Testis (tissue), 3 donors: ENCODE results near the gene FAHD2A. TPM values are rescaled to one million over a fixed set of nuclear protein-coding genes. Genes with fewer than 3 reads are reported as not detected.
"Not testable (repeated sequence)": the region's sequence is repeated elsewhere in the genome, so short reads cannot be mapped to it uniquely, and the experiment has no call there.

Experiments
- DNase-seq: peaks from one replicate; pipeline ENCODE4 v3.0.0-alpha.2; 2019
- H3K27ac ChIP-seq, 2 donors: fragments of 200-600 bp; sonication (generic); one replicate each; pipeline ENCODE4 v1.5.1; 2019
- H3K27me3 ChIP-seq: fragments of 200-600 bp; sonication (generic); one replicate; pipeline ENCODE4 v1.5.1; 2019
- H3K36me3 ChIP-seq: fragments of 200-600 bp; sonication (generic); one replicate; pipeline ENCODE4 v1.5.1; 2017; ENCODE audit warnings: low read depth; ENCODE audit errors: missing control alignments
- H3K4me1 ChIP-seq: fragments of 200-600 bp; sonication (generic); one replicate; pipeline ENCODE4 v1.5.1; 2019
- H3K4me3 ChIP-seq, 2 donors: fragments of 200-600 bp; sonication (generic); one replicate each; pipeline ENCODE4 v1.5.1; 2017 to 2019
- H3K9me3 ChIP-seq: fragments of 200-600 bp; sonication (generic); one replicate; pipeline ENCODE4 v1.5.1; 2017
- WGBS, 2 donors: methylation state at CpG; one replicate each; pipeline ENCODE4 v1.1.5; 2018; 5-methylcytosine and 5-hydroxymethylcytosine counted together
- intact Hi-C: fragments of 100-400 bp; cut with DNase I; formaldehyde crosslinking; loops from one replicate; pipeline ENCODE4 v1.15.1; 2023; ENCODE audit warnings: low total_unique reads
- polyA plus RNA-seq: library from polyadenylated mRNA; stranded (reverse); fragments of 350-450 nt; fragmentation: Illumina TruSeq; extraction: RNeasy Lipid Tissue Mini Kit (QIAGEN cat#74804); gene quantifications from one replicate; pipeline ENCODE4 v1.2.3, GENCODE V29; 2014; ENCODE audit warnings: low read depth, low replicate concordance; ENCODE audit not compliant: insufficient read depth
- small RNA-seq, 2 donors: library from RNA; depleted of rRNA; stranded (forward); fragments of <200 nt; gene quantifications; one replicate each; pipeline ENCODE3, GENCODE V24; 2016
- total RNA-seq, 2 donors: library from RNA; depleted of rRNA; stranded (reverse); fragments of >200 nt; gene quantifications; one replicate each; pipeline ENCODE4 v1.2.3, GENCODE V29; 2016

FAHD2A gene
- total and polyA plus RNA-seq, 3 donors from 2014 or later = 48.5 to 73.8 (median 48.9) TPM

- H3K4me1 ChIP-seq, DNase-seq, H3K4me3 ChIP-seq, H3K36me3 ChIP-seq, H3K9me3 ChIP-seq, H3K27me3 ChIP-seq, intact Hi-C loops, H3K27ac ChIP-seq: not testable (repeated sequence)
- WGBS, 2 donors = 100% methylated on average over 1 of the region's 4 CpGs; no CpG with 5 or more reads in 1 of the 2 donors
Observed at GRCh38 chr2:95433373-95433772, 30.9 kb downstream of the FAHD2A start.

GRCh38 chr2:95433973-95434372 lies 31.5 kb downstream of the FAHD2A start:
- no CpG with 5 or more reads among the region's 2 CpGs for WGBS, 2 donors
- H3K9me3 ChIP-seq, intact Hi-C loops, H3K4me1 ChIP-seq, DNase-seq, H3K36me3 ChIP-seq, H3K4me3 ChIP-seq, H3K27ac ChIP-seq, H3K27me3 ChIP-seq: not testable (repeated sequence)

GRCh38 chr2:95434507-95435076 lies 32.1 kb downstream of the FAHD2A start:
- DNase-seq, H3K4me3 ChIP-seq, H3K27me3 ChIP-seq, H3K36me3 ChIP-seq, H3K27ac ChIP-seq, intact Hi-C loops, H3K4me1 ChIP-seq, H3K9me3 ChIP-seq: not testable (repeated sequence)
- 47% methylated on average over 2 of the region's 3 CpGs; no CpG with 5 or more reads in 1 of the 2 donors for WGBS, 2 donors

GRCh38 chr2:95435162-95435871 lies 32.8 kb downstream of the FAHD2A start:
- H3K4me3 ChIP-seq, H3K36me3 ChIP-seq, DNase-seq, intact Hi-C loops, H3K4me1 ChIP-seq, H3K9me3 ChIP-seq, H3K27me3 ChIP-seq, H3K27ac ChIP-seq: not testable (repeated sequence)
- WGBS, 2 donors = no CpG with 5 or more reads among the region's 30 CpGs

GRCh38 chr2:95435872-95436209 lies 33.3 kb downstream of the FAHD2A start:
- H3K4me3 ChIP-seq, intact Hi-C loops, DNase-seq, H3K36me3 ChIP-seq, H3K4me1 ChIP-seq, H3K27ac ChIP-seq, H3K9me3 ChIP-seq, H3K27me3 ChIP-seq: not testable (repeated sequence)
- WGBS, 2 donors = no CpG with 5 or more reads among the region's 5 CpGs

GRCh38 chr2:95442474-95443099 lies 40.1 kb downstream of the FAHD2A start:
- H3K27me3 ChIP-seq, DNase-seq, H3K36me3 ChIP-seq, H3K4me3 ChIP-seq, H3K9me3 ChIP-seq, H3K4me1 ChIP-seq, intact Hi-C loops, H3K27ac ChIP-seq: not testable (repeated sequence)
- WGBS, 2 donors = no CpG with 5 or more reads among the region's 2 CpGs

GRCh38 chr2:95445317-95445716 lies 42.8 kb downstream of the FAHD2A start:
- no CpG with 5 or more reads among the region's 2 CpGs for WGBS, 2 donors
- H3K4me1 ChIP-seq, H3K27ac ChIP-seq, DNase-seq, H3K9me3 ChIP-seq, H3K4me3 ChIP-seq, H3K27me3 ChIP-seq, H3K36me3 ChIP-seq, intact Hi-C loops: not testable (repeated sequence)

GRCh38 chr2:95463292-95463691 lies 60.8 kb downstream of the FAHD2A start:
- H3K4me1 ChIP-seq, intact Hi-C loops, H3K9me3 ChIP-seq, H3K36me3 ChIP-seq, H3K4me3 ChIP-seq, DNase-seq, H3K27ac ChIP-seq, H3K27me3 ChIP-seq: not testable (repeated sequence)
- WGBS, 2 donors = no CpG with 5 or more reads among the region's 3 CpGs

Small RNAs within 50 kb of the gene (small RNA-seq; reads per million reads assigned to genes)
- gene AC133104.2 = 0 reads per million in 2 donors

Other genes starting within 250 kb of the FAHD2A start
- gene ZNF514, start 242.9 kb upstream of the FAHD2A start, total RNA-seq = 10 to 100 TPM; 22.3 to 25.0 TPM
- 21.9 TPM for gene ZNF514, start 242.9 kb upstream of the FAHD2A start, polyA plus RNA-seq
- gene ZNF2, start 236.9 kb upstream of the FAHD2A start, total RNA-seq = 1 to 10 TPM; 5.8 to 7.9 TPM
- gene ZNF2, start 236.9 kb upstream of the FAHD2A start, polyA plus RNA-seq = 7.1 TPM
- gene ZNF892, start 195.2 kb upstream of the FAHD2A start, total RNA-seq = 10 to 100 TPM; 12.1 to 12.3 TPM
- 7.1 TPM for gene ZNF892, start 195.2 kb upstream of the FAHD2A start, polyA plus RNA-seq
- 1 to 10 TPM; 2.1 to 2.4 TPM for gene PROM2, start 128.3 kb upstream of the FAHD2A start, total RNA-seq
- 1.3 TPM for gene PROM2, start 128.3 kb upstream of the FAHD2A start, polyA plus RNA-seq
- gene KCNIP3, start 105.4 kb upstream of the FAHD2A start, total RNA-seq = 10 to 100 TPM; 43.4 to 69.1 TPM
- 23.9 TPM for gene KCNIP3, start 105.4 kb upstream of the FAHD2A start, polyA plus RNA-seq
- 1 to 10 TPM in 1 of 2 donors, not detected in 1; 1.1 TPM for gene TRIM43B, start 82.0 kb downstream of the FAHD2A start, total RNA-seq
- gene TRIM43B, start 82.0 kb downstream of the FAHD2A start, polyA plus RNA-seq = 0.76 TPM
- 1 to 10 TPM; 1.3 to 1.4 TPM for gene TRIM43, start 189.3 kb downstream of the FAHD2A start, total RNA-seq
- 0.34 TPM for gene TRIM43, start 189.3 kb downstream of the FAHD2A start, polyA plus RNA-seq